GM21723 (cell line): ENCODE measurements around the gene USP17L5.
A peak's percentile ranks its signal among the peaks of the same experiment; 100 is the strongest.
"Not testable (repeated sequence)": the region's sequence is repeated elsewhere in the genome, so short reads cannot be mapped to it uniquely, and the experiment has no call there.

ENCODE experiments used
- ATAC-seq: cut with Tn5 transposase; IDR thresholded peaks from one replicate; pipeline ENCODE4 v1.9.1; 2021; ENCODE audit warnings: mild to moderate bottlenecking, moderate library complexity; ENCODE audit not compliant: unreplicated experiment

The USP17L5 gene

GRCh38 chr4:9339103-9339502 is at the start of gene USP17L5:
TSS of gene USP17L5 (plus strand) at chr4:9339403. CDS start at chr4:9339403, 0 bp downstream.
- ATAC-seq = not testable (repeated sequence)

DNA sequence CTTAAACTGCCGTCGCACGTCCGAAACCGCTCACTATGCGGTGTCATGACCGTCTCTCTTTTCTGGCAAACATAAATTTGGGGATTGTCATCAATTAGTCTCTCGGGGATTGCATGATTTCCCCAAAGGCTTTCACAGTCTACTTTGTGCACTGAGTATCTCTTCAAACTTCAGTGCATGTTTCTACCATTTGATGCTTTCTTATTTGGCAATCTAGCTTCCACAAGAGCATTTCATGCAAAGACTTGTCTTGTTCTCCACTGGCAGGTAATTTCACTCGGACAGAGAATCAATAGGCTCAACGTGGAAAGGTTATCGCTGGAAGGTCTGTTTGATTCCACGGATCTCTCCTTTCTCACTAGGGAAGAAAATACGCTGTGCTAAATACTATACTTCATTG is 15.0 kb upstream of the USP17L5 start:
- not testable (repeated sequence) for ATAC-seq

DNA sequence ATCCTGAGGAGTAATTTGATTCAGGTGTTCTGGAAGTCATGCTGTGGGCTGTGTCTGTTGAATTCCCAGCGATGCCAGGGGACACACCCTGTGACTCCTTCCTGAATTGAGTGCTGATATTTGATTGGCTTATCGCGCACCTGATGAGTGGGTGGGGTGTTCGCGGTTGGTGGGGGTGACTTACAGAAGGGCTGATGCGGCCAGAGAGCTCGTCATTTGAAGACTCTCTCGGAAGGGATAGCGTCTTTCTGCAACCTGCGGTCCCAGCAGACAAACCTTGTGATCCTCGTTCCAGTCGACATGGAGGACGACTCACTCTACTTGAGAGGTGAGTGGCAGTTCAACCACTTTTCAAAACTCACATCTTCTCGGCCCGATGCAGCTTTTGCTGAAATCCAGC is 14.3 kb upstream of the USP17L5 start, which contains the start of gene USP17L24:
TSS of gene USP17L24 (plus strand) at position 301 of the 400 bp plus-strand sequence. CDS start at position 301, 0 bp downstream.
- not testable (repeated sequence) for ATAC-seq

GRCh38 chr4:9329611-9330010 is 9.6 kb upstream of the USP17L5 start, which contains the start of gene USP17L25:
TSS of gene USP17L25 (plus strand) at chr4:9329911. CDS start at chr4:9329911, 0 bp downstream.
- ATAC-seq = not testable (repeated sequence)

DNA sequence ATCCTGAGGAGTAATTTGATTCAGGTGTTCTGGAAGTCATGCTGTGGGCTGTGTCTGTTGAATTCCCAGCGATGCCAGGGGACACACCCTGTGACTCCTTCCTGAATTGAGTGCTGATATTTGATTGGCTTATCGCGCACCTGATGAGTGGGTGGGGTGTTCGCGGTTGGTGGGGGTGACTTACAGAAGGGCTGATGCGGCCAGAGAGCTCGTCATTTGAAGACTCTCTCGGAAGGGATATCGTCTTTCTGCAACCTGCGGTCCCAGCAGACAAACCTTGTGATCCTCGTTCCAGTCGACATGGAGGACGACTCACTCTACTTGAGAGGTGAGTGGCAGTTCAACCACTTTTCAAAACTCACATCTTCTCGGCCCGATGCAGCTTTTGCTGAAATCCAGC is 4.8 kb upstream of the USP17L5 start, which contains the start of gene USP17L26:
TSS of gene USP17L26 (plus strand) at position 301 of the 400 bp plus-strand sequence. CDS start at position 301, 0 bp downstream.
- ATAC-seq = not testable (repeated sequence)

DNA sequence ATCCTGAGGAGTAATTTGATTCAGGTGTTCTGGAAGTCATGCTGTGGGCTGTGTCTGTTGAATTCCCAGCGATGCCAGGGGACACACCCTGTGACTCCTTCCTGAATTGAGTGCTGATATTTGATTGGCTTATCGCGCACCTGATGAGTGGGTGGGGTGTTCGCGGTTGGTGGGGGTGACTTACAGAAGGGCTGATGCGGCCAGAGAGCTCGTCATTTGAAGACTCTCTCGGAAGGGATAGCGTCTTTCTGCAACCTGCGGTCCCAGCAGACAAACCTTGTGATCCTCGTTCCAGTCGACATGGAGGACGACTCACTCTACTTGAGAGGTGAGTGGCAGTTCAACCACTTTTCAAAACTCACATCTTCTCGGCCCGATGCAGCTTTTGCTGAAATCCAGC is 4.6 kb downstream of the USP17L5 start, which contains the start of gene USP17L27:
TSS of gene USP17L27 (plus strand) at position 301 of the 400 bp plus-strand sequence. CDS start at position 301, 0 bp downstream.
- ATAC-seq = not testable (repeated sequence)

DNA sequence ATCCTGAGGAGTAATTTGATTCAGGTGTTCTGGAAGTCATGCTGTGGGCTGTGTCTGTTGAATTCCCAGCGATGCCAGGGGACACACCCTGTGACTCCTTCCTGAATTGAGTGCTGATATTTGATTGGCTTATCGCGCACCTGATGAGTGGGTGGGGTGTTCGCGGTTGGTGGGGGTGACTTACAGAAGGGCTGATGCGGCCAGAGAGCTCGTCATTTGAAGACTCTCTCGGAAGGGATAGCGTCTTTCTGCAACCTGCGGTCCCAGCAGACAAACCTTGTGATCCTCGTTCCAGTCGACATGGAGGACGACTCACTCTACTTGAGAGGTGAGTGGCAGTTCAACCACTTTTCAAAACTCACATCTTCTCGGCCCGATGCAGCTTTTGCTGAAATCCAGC is 9.4 kb downstream of the USP17L5 start, which contains the start of gene USP17L28:
TSS of gene USP17L28 (plus strand) at position 301 of the 400 bp plus-strand sequence. CDS start at position 301, 0 bp downstream.
- not testable (repeated sequence) for ATAC-seq

DNA sequence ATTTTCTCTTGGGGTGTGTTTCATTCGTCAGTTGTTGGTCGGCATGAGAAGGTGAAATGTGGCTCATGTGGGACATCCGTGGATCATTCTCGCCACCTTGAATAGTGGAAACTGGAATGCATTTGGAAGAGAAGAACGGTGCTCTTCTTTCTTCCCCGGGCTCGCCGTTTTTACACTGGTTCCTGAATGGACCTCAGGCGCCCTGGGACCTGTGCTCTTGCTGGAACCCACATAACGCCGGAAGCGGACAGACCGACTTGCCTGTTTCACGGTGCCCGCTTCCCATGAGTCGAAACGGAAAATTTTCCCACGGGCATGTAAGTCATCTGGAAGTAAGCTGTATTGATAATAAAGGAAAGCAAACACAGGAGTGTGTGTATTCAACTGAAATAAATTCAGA is 11.7 kb downstream of the USP17L5 start:
- not testable (repeated sequence) for ATAC-seq

DNA sequence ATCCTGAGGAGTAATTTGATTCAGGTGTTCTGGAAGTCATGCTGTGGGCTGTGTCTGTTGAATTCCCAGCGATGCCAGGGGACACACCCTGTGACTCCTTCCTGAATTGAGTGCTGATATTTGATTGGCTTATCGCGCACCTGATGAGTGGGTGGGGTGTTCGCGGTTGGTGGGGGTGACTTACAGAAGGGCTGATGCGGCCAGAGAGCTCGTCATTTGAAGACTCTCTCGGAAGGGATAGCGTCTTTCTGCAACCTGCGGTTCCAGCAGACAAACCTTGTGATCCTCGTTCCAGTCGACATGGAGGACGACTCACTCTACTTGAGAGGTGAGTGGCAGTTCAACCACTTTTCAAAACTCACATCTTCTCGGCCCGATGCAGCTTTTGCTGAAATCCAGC is 14.1 kb downstream of the USP17L5 start, which contains the start of gene USP17L29:
TSS of gene USP17L29 (plus strand) at position 301 of the 400 bp plus-strand sequence. CDS start at position 301, 0 bp downstream.
- not testable (repeated sequence) for ATAC-seq

GRCh38 chr4:9362829-9363228 is 23.6 kb downstream of the USP17L5 start, which contains the start of gene USP17L30:
TSS of gene USP17L30 (plus strand) at chr4:9363129. CDS start at chr4:9363129, 0 bp downstream.
- not testable (repeated sequence) for ATAC-seq

DNA sequence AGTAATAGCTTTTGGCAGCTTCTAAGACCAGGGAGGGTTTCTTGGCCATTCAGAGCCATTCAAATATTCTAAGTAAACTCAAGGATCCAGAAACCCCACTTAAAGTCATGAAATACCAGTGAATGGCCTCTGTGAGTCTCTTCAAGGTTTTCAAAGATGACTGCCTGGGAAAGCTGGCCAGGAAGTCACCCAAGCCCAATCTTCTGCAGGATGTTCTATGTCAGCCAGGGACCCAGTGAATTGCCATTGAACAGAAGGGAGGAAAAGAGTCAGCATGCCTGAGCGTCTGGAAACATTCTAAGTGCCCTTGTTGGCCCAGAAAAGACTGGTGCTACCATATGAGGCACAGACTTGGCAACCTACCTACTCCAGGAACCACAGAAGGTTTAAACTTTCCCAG is 40.7 kb downstream of the USP17L5 start:
- not testable (repeated sequence) for ATAC-seq

DNA sequence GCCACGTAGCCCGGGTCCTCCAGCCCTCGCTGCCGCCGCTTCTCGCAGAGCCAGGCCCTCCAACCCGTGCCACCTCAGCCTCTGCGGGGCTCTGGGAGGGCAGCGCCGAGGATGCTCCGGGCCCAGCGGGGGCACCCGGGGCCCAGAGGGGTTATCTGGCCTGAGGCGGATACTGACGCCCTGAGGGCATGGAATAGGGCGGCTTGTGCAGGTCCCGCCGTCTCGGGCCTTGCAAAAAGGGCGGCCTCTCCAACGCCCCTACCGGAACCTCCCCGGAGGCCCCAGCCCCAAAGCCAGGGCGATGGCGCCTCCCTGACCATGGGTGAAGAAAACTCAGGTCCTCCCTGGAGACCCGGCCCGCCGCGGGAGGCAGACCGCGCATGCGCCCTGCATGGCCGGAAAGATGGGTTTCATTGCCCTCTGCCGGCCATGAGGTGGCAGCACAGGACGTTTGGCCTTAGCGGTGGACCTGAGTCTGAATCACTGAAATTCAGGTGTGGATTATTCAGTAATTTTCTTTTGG is 41.9 kb downstream of the USP17L5 start:
- peak; percentile 49 for ATAC-seq

- ATAC-seq = no peak
Observed at GRCh38 chr4:9384126-9384525, 44.9 kb downstream of the USP17L5 start.

DNA sequence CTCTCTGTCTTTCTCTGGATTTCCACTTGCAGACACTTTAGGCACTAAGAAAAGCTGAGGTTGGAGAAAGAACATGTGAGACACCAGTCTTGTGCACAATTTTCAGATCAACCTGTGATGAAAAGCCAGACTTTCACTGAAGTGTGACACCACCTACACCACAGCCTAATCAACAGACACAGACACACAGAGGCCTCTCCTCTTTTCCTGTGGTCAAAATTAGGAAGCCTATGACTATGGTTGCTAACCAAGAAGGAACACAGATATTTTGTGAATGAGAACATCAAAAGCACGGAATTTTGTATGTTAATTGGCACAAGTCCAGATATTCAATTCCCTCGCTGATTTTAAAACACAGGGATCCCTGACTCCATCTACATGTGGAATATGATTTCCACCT is 49.8 kb downstream of the USP17L5 start:
- ATAC-seq = not testable (repeated sequence)
